B cell (primary cell): ENCODE results near the gene EXOC3. TPM values are rescaled to one million over a fixed set of nuclear protein-coding genes. Genes with fewer than 3 reads are reported as not detected.

Experiments
- ATAC-seq: fragments of 200-7000 bp; cut with Tn5 transposase; one replicate; pipeline ENCODE4 v1.10.0; 2021; ENCODE audit warnings: low read depth, mild to moderate bottlenecking, moderate number of reproducible peaks, moderate library complexity
- CTCF ChIA-PET: fragments of 350-600 bp; sonication (Branson Sonifier 250); formaldehyde crosslinking; loops from one replicate; lab custom pipeline; 2021; ENCODE audit warnings: antibody characterized with exemption, inconsistent platforms; lab: Charles Lee
- POLR2A ChIA-PET: fragments of 350-600 bp; sonication (Branson Sonifier 250); formaldehyde crosslinking; loops from one replicate; lab custom pipeline; 2021; ENCODE audit warnings: antibody characterized with exemption; lab: Charles Lee
- DNase-seq: peaks from one replicate; pipeline ENCODE4 v3.0.0; 2013
- H2AFZ ChIP-seq: 2 replicates; pipeline ENCODE4 v1.6.1; 2012; ENCODE audit warnings: mild to moderate bottlenecking, low read depth, low read length; ENCODE audit not compliant: insufficient read depth, poor library complexity, severe bottlenecking
- H3K27ac ChIP-seq, 2 donors: 1 replicate in 1 of 2; 2 replicates in 1 of 2; pipeline ENCODE4 v1.5.1; 2012 to 2013; ENCODE audit warnings: low read length in 2 of 2, mild to moderate bottlenecking in 2 of 2, moderate library complexity in 1 of 2
- H3K27me3 ChIP-seq, 4 experiments: fragments of 200-600 bp in 1 of 4; sonication (generic) in 1 of 4; replicated peaks in 1 of 4; 1 replicate in 2 of 4; 2 replicates in 2 of 4; pipeline versions ENCODE4 v1.6.1 to v1.7.0; 2013 to 2016; ENCODE audit warnings: low read length in 3 of 4, mild to moderate bottlenecking in 2 of 4, mixed read lengths in 1 of 4, moderate library complexity in 1 of 4; ENCODE audit not compliant: insufficient read depth in 4 of 4, control insufficient read depth in 3 of 4; ENCODE audit errors: control extremely low read depth in 1 of 4
- H3K36me3 ChIP-seq, 2 experiments: replicated peaks in 1 of 2; 1 replicate in 1 of 2; 2 replicates in 1 of 2; pipeline versions ENCODE4 v1.6.1 to v1.7.1; 2013; ENCODE audit warnings: low read length in 1 of 2; ENCODE audit not compliant: insufficient read depth in 2 of 2, control insufficient read depth in 1 of 2; ENCODE audit errors: control extremely low read depth in 1 of 2, extremely low read depth in 1 of 2
- H3K4me1 ChIP-seq, 2 donors: fragments of 200-600 bp in 1 of 2; sonication (generic) in 1 of 2; 1 replicate in 1 of 2; 2 replicates in 1 of 2; pipeline versions ENCODE4 v1.5.1 to v1.6.1; 2013 to 2017; ENCODE audit warnings: low read length in 2 of 2; ENCODE audit not compliant: control insufficient read depth in 2 of 2, insufficient read depth in 2 of 2
- H3K4me2 ChIP-seq: replicated peaks from 2 replicates; pipeline ENCODE3; 2012; ENCODE audit warnings: mild to moderate bottlenecking, low read depth, low read length; ENCODE audit not compliant: poor library complexity, severe bottlenecking
- H3K4me3 ChIP-seq, 5 experiments: fragments of 200-600 bp in 1 of 5; sonication (generic) in 1 of 5; 1 replicate in 3 of 5; 2 replicates in 2 of 5; pipeline versions ENCODE4 v1.5.1 to v1.7.0; 2011 to 2016; ENCODE audit warnings: low read length in 4 of 5, mild to moderate bottlenecking in 4 of 5, low read depth in 2 of 5, control low read depth in 1 of 5, moderate library complexity in 1 of 5; ENCODE audit not compliant: insufficient read depth in 1 of 5; ENCODE audit errors: control extremely low read depth in 1 of 5, extremely low read depth in 1 of 5
- H3K79me2 ChIP-seq: fragments of 200-600 bp; sonication (generic); one replicate; pipeline ENCODE4 v1.6.0; 2016; ENCODE audit warnings: low read length; ENCODE audit not compliant: control insufficient read depth, insufficient read depth
- H3K9ac ChIP-seq: fragments of 200-600 bp; sonication (generic); 2 replicates; pipeline ENCODE4 v1.6.1; 2017; ENCODE audit warnings: mild to moderate bottlenecking, low read length, moderate library complexity
- H3K9me3 ChIP-seq, 3 donors: one replicate each; pipeline versions ENCODE4 v1.6.1 to v1.7.1; 2013; ENCODE audit warnings: low read length in 2 of 3; ENCODE audit not compliant: control insufficient read depth in 2 of 3, insufficient read depth in 1 of 3; ENCODE audit errors: control extremely low read depth in 1 of 3
- H4K20me1 ChIP-seq: 2 replicates; pipeline ENCODE4 v1.6.0; 2012; ENCODE audit warnings: mild to moderate bottlenecking, low read length; ENCODE audit not compliant: insufficient read depth, control insufficient read depth, poor library complexity, severe bottlenecking
- H3K27ac Mint-ChIP-seq: one replicate; pipeline ENCODE4 v1.8.0; 2021; ENCODE audit warnings: mixed read lengths
- H3K27me3 Mint-ChIP-seq: one replicate; pipeline ENCODE4 v1.8.0; 2021; ENCODE audit warnings: mixed read lengths
- H3K4me1 Mint-ChIP-seq: one replicate; pipeline ENCODE4 v1.8.0; 2021; ENCODE audit warnings: mixed read lengths
- H3K4me3 Mint-ChIP-seq: one replicate; pipeline ENCODE4 v1.8.0; 2021; ENCODE audit warnings: mixed read lengths
- H3K9me3 Mint-ChIP-seq: one replicate; pipeline ENCODE4 v1.8.0; 2022; ENCODE audit warnings: mixed read lengths; ENCODE audit not compliant: insufficient read depth
- EZH2 ChIP-seq: IDR thresholded peaks from 2 replicates; pipeline ENCODE4 v1.6.1; 2012; ENCODE audit warnings: borderline replicate concordance, low read depth, mild to moderate bottlenecking, moderate library complexity, low read length; ENCODE audit not compliant: insufficient read depth, poor library complexity, severe bottlenecking
- WGBS: methylation state at CpG from one replicate; pipeline ENCODE4 v1.1.5; 2013; ENCODE audit warnings: missing lambda C conversion rate; ENCODE audit not compliant: insufficient coverage; 5-methylcytosine and 5-hydroxymethylcytosine counted together
- intact Hi-C: fragments of 100-400 bp; cut with micrococcal nuclease; formaldehyde crosslinking; loops from one replicate; pipeline ENCODE4 v1.10.0; 2022
- polyA plus RNA-seq: library from polyadenylated mRNA; depleted of rRNA; stranded (reverse); fragments of >200 nt; gene quantifications from 2 replicates; pipeline ENCODE4 v1.2.3, GENCODE V29; 2012
- total RNA-seq, 2 donors: library from RNA; stranded (reverse); fragments of 120-200 nt in 1 of 2; gene quantifications; 1 replicate in 1 of 2; 2 replicates in 1 of 2; pipeline versions ENCODE4 v1.2.3 to v1.2.4, GENCODE V29; 2013 to 2022
- TF ChIP-seq, protein P1 (sequence below): fragments of 200-600 bp; IDR thresholded peaks from one replicate; pipeline ENCODE4 v1.8.0; 2022; ENCODE audit warnings: antibody characterized with exemption, mild to moderate bottlenecking

Gene EXOC3
- total and polyA plus RNA-seq, 2 donors (not counting 1 experiment from before 2014, with no cell fraction given): 44.0 to 97.1 TPM

DNA sequence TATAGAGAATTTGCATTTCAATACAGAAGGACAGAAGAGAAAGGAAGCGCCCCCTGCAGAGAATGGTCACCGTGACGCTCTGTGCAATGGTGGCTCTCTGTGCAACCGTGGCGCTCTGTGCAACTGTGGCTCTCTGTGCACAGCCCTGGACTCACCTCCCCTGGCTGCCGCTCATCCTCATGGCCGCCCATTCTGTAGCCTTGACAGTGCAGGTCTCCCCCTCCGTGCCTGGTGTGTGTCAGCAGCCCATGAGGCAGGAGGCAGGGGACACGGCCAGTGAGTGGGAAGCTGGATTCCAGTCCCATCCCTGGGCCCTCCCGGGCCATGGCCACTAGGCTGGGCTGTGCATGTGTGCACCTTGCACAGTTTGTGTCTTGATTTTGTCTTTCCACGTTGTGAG is 12.0 kb downstream of the EXOC3 start:
- H3K4me1 Mint-ChIP-seq: peaks cover 3% of the 10 kb centered on the region
- H3K36me3 ChIP-seq: peaks cover 16 to 84% of the 10 kb centered on the region in 2 experiments
- no peaks in the 10 kb centered on the region for H3K27me3 Mint-ChIP-seq
- H3K27me3 ChIP-seq: no peaks in the 10 kb centered on the region
- no peak overlapping the region for H3K4me3 ChIP-seq
- TF ChIP-seq EZH2: no peak
- TF ChIP-seq, protein P1, sequence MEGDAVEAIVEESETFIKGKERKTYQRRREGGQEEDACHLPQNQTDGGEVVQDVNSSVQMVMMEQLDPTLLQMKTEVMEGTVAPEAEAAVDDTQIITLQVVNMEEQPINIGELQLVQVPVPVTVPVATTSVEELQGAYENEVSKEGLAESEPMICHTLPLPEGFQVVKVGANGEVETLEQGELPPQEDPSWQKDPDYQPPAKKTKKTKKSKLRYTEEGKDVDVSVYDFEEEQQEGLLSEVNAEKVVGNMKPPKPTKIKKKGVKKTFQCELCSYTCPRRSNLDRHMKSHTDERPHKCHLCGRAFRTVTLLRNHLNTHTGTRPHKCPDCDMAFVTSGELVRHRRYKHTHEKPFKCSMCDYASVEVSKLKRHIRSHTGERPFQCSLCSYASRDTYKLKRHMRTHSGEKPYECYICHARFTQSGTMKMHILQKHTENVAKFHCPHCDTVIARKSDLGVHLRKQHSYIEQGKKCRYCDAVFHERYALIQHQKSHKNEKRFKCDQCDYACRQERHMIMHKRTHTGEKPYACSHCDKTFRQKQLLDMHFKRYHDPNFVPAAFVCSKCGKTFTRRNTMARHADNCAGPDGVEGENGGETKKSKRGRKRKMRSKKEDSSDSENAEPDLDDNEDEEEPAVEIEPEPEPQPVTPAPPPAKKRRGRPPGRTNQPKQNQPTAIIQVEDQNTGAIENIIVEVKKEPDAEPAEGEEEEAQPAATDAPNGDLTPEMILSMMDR: no peak
- CTCF ChIA-PET: no interaction called here
- WGBS: 95% methylated on average over 10 of the region's 11 CpGs
- intact Hi-C loops: no loop called here
- H3K79me2 ChIP-seq: peaks cover 72% of the 10 kb centered on the region
- peaks cover 48% of the 10 kb centered on the region for H4K20me1 ChIP-seq
- no peak overlapping the region for H2AFZ ChIP-seq
- peaks cover 9% of the 10 kb centered on the region for H3K9me3 Mint-ChIP-seq
- peaks cover 9 to 14% (median 11%) of the 10 kb centered on the region in 3 donors for H3K9me3 ChIP-seq
- POLR2A ChIA-PET: no interaction called here
- DNase-seq (no peak), ATAC-seq (no peak)
- no peak overlapping the region for H3K4me2 ChIP-seq
- H3K4me1 ChIP-seq: no peaks in the 10 kb centered on the region
- H3K4me3 Mint-ChIP-seq: no peak overlapping the region
- H3K27ac ChIP-seq: no peak overlapping the region
- no peak overlapping the region for H3K9ac ChIP-seq
- no peak overlapping the region for H3K27ac Mint-ChIP-seq

DNA sequence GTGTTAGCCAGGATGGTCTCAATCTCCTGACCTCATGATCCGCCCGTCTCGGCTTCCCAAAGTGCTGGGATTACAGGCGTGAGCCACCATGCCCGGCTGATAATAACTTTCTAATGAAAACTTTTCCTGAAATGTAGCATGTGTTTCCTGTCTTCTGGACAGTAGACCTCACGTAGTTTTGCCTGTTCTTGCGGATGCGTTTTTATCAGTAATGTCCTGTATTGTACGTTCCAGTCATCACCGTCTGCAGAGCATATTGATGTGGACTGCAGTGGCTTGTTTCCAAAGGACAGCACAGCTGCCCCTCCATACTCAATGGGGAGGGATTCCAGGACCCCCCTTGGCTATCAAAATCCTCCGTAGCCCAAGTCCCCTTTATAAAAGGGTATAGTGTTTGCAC is 12.8 kb downstream of the EXOC3 start:
- no peak overlapping the region for H3K27ac ChIP-seq
- peaks cover 14 to 81% of the 10 kb centered on the region in 2 experiments for H3K36me3 ChIP-seq
- ATAC-seq (no peak), DNase-seq (no peak)
- H3K4me3 ChIP-seq: no peak overlapping the region
- H4K20me1 ChIP-seq: peaks cover 54% of the 10 kb centered on the region
- H3K4me2 ChIP-seq: no peak overlapping the region
- H3K9me3 ChIP-seq: peaks cover 9 to 14% (median 11%) of the 10 kb centered on the region in 3 donors
- H3K79me2 ChIP-seq: peaks cover 72% of the 10 kb centered on the region
- POLR2A ChIA-PET: no interaction called here
- WGBS: 98% methylated on average over 6 of the region's 11 CpGs
- Mint-ChIP-seq H3K4me3 (no peak overlapping the region), H3K27ac (no peak overlapping the region), H3K4me1 (peaks cover 3% of the 10 kb centered on the region), H3K27me3 (no peaks in the 10 kb centered on the region), H3K9me3 (peaks cover 9% of the 10 kb centered on the region)
- H2AFZ ChIP-seq: no peak overlapping the region
- CTCF ChIA-PET: no interaction called here
- no peaks in the 10 kb centered on the region for H3K27me3 ChIP-seq
- intact Hi-C loops: no loop called here
- TF ChIP-seq, protein P1: no peak
- TF ChIP-seq EZH2: no peak
- no peaks in the 10 kb centered on the region for H3K4me1 ChIP-seq
- no peak overlapping the region for H3K9ac ChIP-seq
